ENCODE results near the gene TOR1B.

The TOR1B gene

GRCh38 chr9:129806061-129806460 lies 3.1 kb downstream of the TOR1B start:
- DNase-seq (ENCODE audit: low read depth, low spot score) = no peak
- TF ChIP-seq, protein P1, sequence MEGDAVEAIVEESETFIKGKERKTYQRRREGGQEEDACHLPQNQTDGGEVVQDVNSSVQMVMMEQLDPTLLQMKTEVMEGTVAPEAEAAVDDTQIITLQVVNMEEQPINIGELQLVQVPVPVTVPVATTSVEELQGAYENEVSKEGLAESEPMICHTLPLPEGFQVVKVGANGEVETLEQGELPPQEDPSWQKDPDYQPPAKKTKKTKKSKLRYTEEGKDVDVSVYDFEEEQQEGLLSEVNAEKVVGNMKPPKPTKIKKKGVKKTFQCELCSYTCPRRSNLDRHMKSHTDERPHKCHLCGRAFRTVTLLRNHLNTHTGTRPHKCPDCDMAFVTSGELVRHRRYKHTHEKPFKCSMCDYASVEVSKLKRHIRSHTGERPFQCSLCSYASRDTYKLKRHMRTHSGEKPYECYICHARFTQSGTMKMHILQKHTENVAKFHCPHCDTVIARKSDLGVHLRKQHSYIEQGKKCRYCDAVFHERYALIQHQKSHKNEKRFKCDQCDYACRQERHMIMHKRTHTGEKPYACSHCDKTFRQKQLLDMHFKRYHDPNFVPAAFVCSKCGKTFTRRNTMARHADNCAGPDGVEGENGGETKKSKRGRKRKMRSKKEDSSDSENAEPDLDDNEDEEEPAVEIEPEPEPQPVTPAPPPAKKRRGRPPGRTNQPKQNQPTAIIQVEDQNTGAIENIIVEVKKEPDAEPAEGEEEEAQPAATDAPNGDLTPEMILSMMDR (IDR thresholded peaks at IDR 0.05; ENCODE audit: insufficient read depth, low read length, missing control alignments) = no peak
- CTCF ChIA-PET = interaction anchor here (2.1 kb wide), 1 partner anchor 16 kb away, joined by 8 read pairs; no protein-coding TSS in a partner anchor
- POLR2A ChIA-PET = no interaction called here
- no peak overlapping the region for H3K4me3 ChIP-seq (ENCODE audit: low read depth, low read length)

DNA sequence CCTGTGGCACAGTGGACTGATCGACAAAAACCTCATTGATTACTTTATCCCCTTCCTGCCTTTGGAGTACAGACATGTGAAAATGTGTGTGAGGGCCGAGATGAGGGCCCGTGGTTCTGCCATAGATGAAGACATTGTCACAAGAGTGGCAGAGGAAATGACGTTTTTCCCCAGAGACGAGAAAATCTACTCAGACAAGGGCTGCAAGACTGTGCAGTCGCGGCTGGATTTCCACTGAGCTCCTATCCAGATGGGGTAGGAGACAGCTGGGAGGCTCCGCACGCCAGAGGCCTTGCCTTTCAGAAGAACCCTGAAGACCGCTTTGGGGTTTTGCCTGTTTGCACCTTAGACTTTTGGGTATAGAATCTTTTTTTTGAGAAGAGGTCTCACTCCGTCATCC lies 6.4 kb downstream of the TOR1B start:
- ChIA-PET POLR2A (no interaction called here), CTCF (interaction anchor here (1.2 kb wide), 1 partner anchor 83 kb away, joined by 3 read pairs; no protein-coding TSS in a partner anchor)
- no peak for DNase-seq (ENCODE audit: low read depth, low spot score)
- no peak overlapping the region for H3K4me3 ChIP-seq (ENCODE audit: low read depth, low read length)
- TF ChIP-seq, protein P1 (IDR thresholded peaks at IDR 0.05; ENCODE audit: insufficient read depth, low read length, missing control alignments) = no peak

- TF ChIP-seq, protein P1 (IDR thresholded peaks at IDR 0.05; ENCODE audit: insufficient read depth, low read length, missing control alignments) = no peak
- no peak for DNase-seq (ENCODE audit: low read depth, low spot score)
- H3K4me3 ChIP-seq (ENCODE audit: low read depth, low read length) = no peak overlapping the region
- POLR2A ChIA-PET = interaction anchor here (2.1 kb wide), 1 partner anchor 28 kb away, joined by 6 read pairs; no protein-coding TSS in a partner anchor
- CTCF ChIA-PET = no interaction called here
These were observed 7.1 kb downstream of the TOR1B start for GRCh38 chr9:129810116-129810515.

- no peak overlapping the region for H3K4me3 ChIP-seq (ENCODE audit: low read depth, low read length)
- POLR2A ChIA-PET = interaction anchor here (2.1 kb wide), 1 partner anchor 28 kb away, joined by 6 read pairs; no protein-coding TSS in a partner anchor
- TF ChIP-seq, protein P1 (IDR thresholded peaks at IDR 0.05; ENCODE audit: insufficient read depth, low read length, missing control alignments) = no peak
- DNase-seq (ENCODE audit: low read depth, low spot score) = no peak
- CTCF ChIA-PET = interaction anchor here (1.0 to 1.4 kb wide), 3 partner anchors 10 to 76 kb away, joined by 3 to 4 read pairs (median 4); no protein-coding TSS in a partner anchor
These were observed 7.8 kb downstream of the TOR1B start for GRCh38 chr9:129810788-129811187.

DNA sequence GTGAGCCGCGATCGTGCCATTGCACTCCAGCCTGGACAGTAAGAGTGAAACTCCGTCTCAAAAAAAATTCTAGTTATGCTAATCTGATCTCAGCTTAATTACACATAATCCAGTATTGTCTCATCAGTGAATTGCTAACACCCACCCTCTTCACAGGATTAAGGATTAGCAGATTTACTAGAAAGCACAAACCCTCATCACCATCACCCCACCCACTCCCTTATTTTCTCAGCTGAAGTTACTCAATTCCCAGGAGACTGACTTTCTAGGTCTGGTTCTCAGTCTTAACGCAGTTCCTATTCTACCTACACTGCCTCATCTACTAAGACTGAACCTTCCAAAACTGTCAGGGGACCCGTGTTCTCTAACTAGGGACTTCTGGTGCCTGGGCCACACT lies 9.0 kb downstream of the TOR1B start:
- TF ChIP-seq, protein P1 (IDR thresholded peaks at IDR 0.05; ENCODE audit: insufficient read depth, low read length, missing control alignments) = no peak
- DNase-seq (ENCODE audit: low read depth, low spot score) = no peak
- no peak overlapping the region for H3K4me3 ChIP-seq (ENCODE audit: low read depth, low read length)
- ChIA-PET POLR2A (interaction anchor here (0.6 to 2.1 kb wide), 2 partner anchors 10 to 27 kb away, joined by 5 to 6 read pairs; no protein-coding TSS in a partner anchor), CTCF (interaction anchor here (1.0 to 1.5 kb wide), 3 partner anchors 8 to 75 kb away, joined by 3 to 4 read pairs (median 4); no protein-coding TSS in a partner anchor)

GRCh38 chr9:129812385-129812784 lies 9.4 kb downstream of the TOR1B start:
- DNase-seq (ENCODE audit: low read depth, low spot score) = no peak
- no peak overlapping the region for H3K4me3 ChIP-seq (ENCODE audit: low read depth, low read length)
- TF ChIP-seq, protein P1 (IDR thresholded peaks at IDR 0.05; ENCODE audit: insufficient read depth, low read length, missing control alignments) = no peak
- POLR2A ChIA-PET = interaction anchor here (0.5 to 0.6 kb wide), 2 partner anchors 10 to 175 kb away, joined by 3 to 5 read pairs; no protein-coding TSS in a partner anchor
- CTCF ChIA-PET = interaction anchor here (1.5 kb wide), 1 partner anchor 8 kb away, joined by 3 read pairs; no protein-coding TSS in a partner anchor
